SK-N-SH (cell line): ENCODE results near the gene PRRC2B. TPM values are rescaled to one million over a fixed set of nuclear protein-coding genes. Genes with fewer than 3 reads are reported as not detected.

Experiments used
- CTCF ChIA-PET: fragments of 300-600, 350-600 bp; formaldehyde crosslinking; extraction: SDS; loops from one replicate; lab custom pipeline; 2021; lab: Yijun Ruan, JAX
- POLR2A ChIA-PET: fragments of 350-600 bp; sonication (Branson Sonifier 250); formaldehyde crosslinking; extraction: SDS; loops from one replicate; lab custom pipeline; 2020; ENCODE audit warnings: antibody characterized with exemption, inconsistent platforms; lab: Yijun Ruan, JAX
- DNase-seq: peaks from one replicate; pipeline ENCODE4 v3.0.0; 2012
- H2AFZ ChIP-seq: fragments of 200-600 bp; sonication (generic); 2 replicates; pipeline ENCODE4 v1.8.1; 2016; ENCODE audit warnings: antibody characterized with exemption, mild to moderate bottlenecking, low read depth
- H3F3A ChIP-seq: fragments of 200-600 bp; sonication (generic); replicated peaks from 2 replicates; pipeline ENCODE3; 2016; ENCODE audit warnings: antibody characterized with exemption, mild to moderate bottlenecking; ENCODE audit not compliant: insufficient read depth
- H3K27ac ChIP-seq, 2 experiments: fragments of 200-500 bp in 1 of 2; fragments of 200-600 bp in 1 of 2; sonication (Bioruptor generic) in 1 of 2; sonication (generic), shearing (Covaris generic) in 1 of 2; 2 replicates each; pipeline versions ENCODE4 v1.5.1 to v1.6.1; 2014 to 2016; ENCODE audit warnings: low read depth in 2 of 2, inconsistent platforms in 1 of 2, low read length in 1 of 2, mild to moderate bottlenecking in 1 of 2, mixed read lengths in 1 of 2
- H3K27me3 ChIP-seq: fragments of 200-600 bp; sonication (generic), shearing (Covaris generic); 2 replicates; pipeline ENCODE4 v1.6.1; 2016; ENCODE audit warnings: mixed run types; ENCODE audit not compliant: insufficient read depth
- H3K36me3 ChIP-seq, 2 experiments: fragments of 200-500 bp in 1 of 2; fragments of 200-600 bp in 1 of 2; sonication (Bioruptor generic) in 1 of 2; sonication (generic) in 1 of 2; replicated peaks in 1 of 2; 2 replicates each; pipeline versions ENCODE3 to v1.5.1; 2014 to 2016; ENCODE audit warnings: low read length in 1 of 2, mild to moderate bottlenecking in 1 of 2; ENCODE audit not compliant: insufficient read depth in 2 of 2, control insufficient read depth in 1 of 2
- H3K4me1 ChIP-seq, 2 experiments: fragments of 200-500 bp in 1 of 2; fragments of 200-600 bp in 1 of 2; sonication (Bioruptor generic) in 1 of 2; sonication (generic), shearing (Covaris generic) in 1 of 2; 2 replicates each; pipeline versions ENCODE4 v1.5.1 to v1.6.1; 2014 to 2016; ENCODE audit warnings: low read depth in 1 of 2, low read length in 1 of 2, mixed run types in 1 of 2; ENCODE audit not compliant: insufficient read depth in 2 of 2, control insufficient read depth in 1 of 2
- H3K4me2 ChIP-seq: fragments of 200-600 bp; sonication (generic), shearing (Covaris generic); 2 replicates; pipeline ENCODE4 v1.6.1; 2017; ENCODE audit warnings: mixed run types
- H3K4me3 ChIP-seq, 2 experiments: fragments of 200-500 bp in 1 of 2; fragments of 200-600 bp in 1 of 2; sonication (Bioruptor generic) in 1 of 2; sonication (generic), shearing (Covaris generic) in 1 of 2; 2 replicates each; pipeline versions ENCODE4 v1.5.1 to v1.8.1; 2014 to 2016; ENCODE audit warnings: low read depth in 2 of 2, inconsistent platforms in 1 of 2, low read length in 1 of 2, mild to moderate bottlenecking in 1 of 2, mixed read lengths in 1 of 2, moderate library complexity in 1 of 2
- H3K79me2 ChIP-seq: fragments of 200-600 bp; sonication (generic); 2 replicates; pipeline ENCODE4 v1.8.1; 2017; ENCODE audit warnings: mild to moderate bottlenecking; ENCODE audit not compliant: insufficient read depth
- H3K9ac ChIP-seq: fragments of 200-600 bp; sonication (generic); 2 replicates; pipeline ENCODE4 v1.6.1; 2017; ENCODE audit warnings: mixed run types
- H3K9me2 ChIP-seq: fragments of 200-600 bp; sonication (generic); 2 replicates; pipeline ENCODE4 v1.6.1; 2017; ENCODE audit warnings: mixed run types
- H3K9me3 ChIP-seq: fragments of 200-600 bp; sonication (generic); 2 replicates; pipeline ENCODE4 v1.6.1; 2017; ENCODE audit warnings: mixed run types, mild to moderate bottlenecking, moderate library complexity
- H4K20me1 ChIP-seq: fragments of 200-600 bp; sonication (generic); 2 replicates; pipeline ENCODE4 v1.6.1; 2017; ENCODE audit warnings: mild to moderate bottlenecking, mixed run types; ENCODE audit not compliant: insufficient read depth
- FOXJ3 ChIP-seq: sonication (generic); formaldehyde crosslinking; IDR thresholded peaks from 2 replicates; pipeline ENCODE4 v1.5.1; 2020; ENCODE audit warnings: mild to moderate bottlenecking, missing genetic modification reagents
- FOXM1 ChIP-seq: IDR thresholded peaks from 2 replicates; pipeline ENCODE4 v1.4.0; 2012; ENCODE audit warnings: low read depth, mild to moderate bottlenecking
- GABPA ChIP-seq: IDR thresholded peaks from 2 replicates; pipeline ENCODE4 v1.4.0; 2012; ENCODE audit warnings: low read depth, mild to moderate bottlenecking
- JUND ChIP-seq: IDR thresholded peaks from 2 replicates; pipeline ENCODE4 v1.4.0; 2012
- MAX ChIP-seq: IDR thresholded peaks from 2 replicates; pipeline ENCODE4 v1.4.0; 2012; ENCODE audit warnings: low read depth
- MEF2A ChIP-seq: IDR thresholded peaks from 2 replicates; pipeline ENCODE4 v1.4.0; 2012; ENCODE audit warnings: low read depth, borderline replicate concordance
- MXI1 ChIP-seq: IDR thresholded peaks from 2 replicates; pipeline ENCODE4 v1.6.1; 2012; ENCODE audit warnings: mild to moderate bottlenecking, low read depth, low read length, improper control_type of control experiment
- NFIC ChIP-seq: IDR thresholded peaks from 2 replicates; pipeline ENCODE4 v1.4.0; 2012; ENCODE audit warnings: borderline replicate concordance
- NRF1 ChIP-seq: IDR thresholded peaks from 2 replicates; pipeline ENCODE4 v1.6.1; 2012; ENCODE audit warnings: low read depth, mild to moderate bottlenecking, low read length
- POLR2AphosphoS5 ChIP-seq: IDR thresholded peaks from 2 replicates; pipeline ENCODE4 v1.6.1; 2012; ENCODE audit warnings: low read depth, low read length
- RAD21 ChIP-seq: IDR thresholded peaks from 2 replicates; pipeline ENCODE4 v1.6.1; 2012; ENCODE audit warnings: mild to moderate bottlenecking, low read length
- SIN3A ChIP-seq: IDR thresholded peaks from 2 replicates; pipeline ENCODE4 v1.6.1; 2012; ENCODE audit warnings: low read depth, mild to moderate bottlenecking, low read length, moderate library complexity, borderline replicate concordance
- SMC3 ChIP-seq: IDR thresholded peaks from 2 replicates; pipeline ENCODE4 v1.6.1; 2012; ENCODE audit warnings: low read depth, low read length, improper control_type of control experiment
- TEAD4 ChIP-seq: IDR thresholded peaks from 2 replicates; pipeline ENCODE4 v1.4.0; 2012; ENCODE audit warnings: mild to moderate bottlenecking, borderline replicate concordance; ENCODE audit not compliant: insufficient read depth
- USF2 ChIP-seq: fragments of 150-350 bp; IDR thresholded peaks from 2 replicates; pipeline ENCODE4 v1.6.1; 2017; ENCODE audit warnings: antibody characterized with exemption, low read length, low read depth, borderline replicate concordance
- ZBTB33 ChIP-seq: IDR thresholded peaks from 2 replicates; pipeline ENCODE4 v1.4.0; 2012; ENCODE audit warnings: low read depth, borderline replicate concordance
- WGBS: methylation state at CpG from one replicate; pipeline ENCODE4 v1.1.6; 2017; ENCODE audit warnings: low lambda C conversion rate; 5-methylcytosine and 5-hydroxymethylcytosine counted together
- polyA plus RNA-seq, 3 experiments: library from polyadenylated mRNA; depleted of rRNA; stranded (reverse); fragments of >200 nt; gene quantifications; 2 replicates each; pipeline ENCODE4 v1.2.3, GENCODE V29; 2012
- TF ChIP-seq, protein P1 (sequence below): fragments of 200-600 bp; sonication (generic); IDR thresholded peaks from 2 replicates; pipeline ENCODE4 v1.6.1; 2017; ENCODE audit warnings: antibody characterized with exemption, mild to moderate bottlenecking, moderate library complexity
- TF ChIP-seq, protein P2 (sequence below): IDR thresholded peaks from 2 replicates; pipeline ENCODE4 v1.6.1; 2012; ENCODE audit warnings: mild to moderate bottlenecking, low read depth, low read length, moderate library complexity
- TF ChIP-seq, protein P3 (sequence below): fragments of 150-350 bp; IDR thresholded peaks from 2 replicates; pipeline ENCODE4 v1.6.1; 2016; ENCODE audit warnings: mild to moderate bottlenecking, low read depth, low read length

The PRRC2B gene
- polyA plus RNA-seq, 1 of the 3 experiments (the other 2 are of a cell fraction): 26.3 TPM

DNA sequence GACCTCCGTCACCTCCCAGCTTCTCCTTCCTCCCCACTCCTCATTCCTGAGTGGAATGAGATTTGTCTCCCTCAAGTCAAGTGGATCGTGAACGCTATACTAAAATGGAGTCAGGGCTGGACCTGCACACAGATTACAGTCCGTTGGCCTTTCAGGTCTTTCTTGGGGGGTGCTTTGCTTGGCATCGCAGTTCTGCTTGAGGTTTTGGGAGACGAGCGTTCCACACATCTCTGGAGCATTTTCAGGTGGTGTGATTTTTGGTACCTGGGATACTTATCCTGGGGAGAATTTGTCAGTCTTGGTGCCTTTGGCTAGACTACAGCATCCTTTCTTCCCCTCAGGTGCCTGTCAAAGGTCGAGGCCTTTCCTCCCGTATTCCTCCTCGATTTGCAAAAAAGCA is 85.0 kb downstream of the PRRC2B start (continued):
- TF ChIP-seq, protein P1, sequence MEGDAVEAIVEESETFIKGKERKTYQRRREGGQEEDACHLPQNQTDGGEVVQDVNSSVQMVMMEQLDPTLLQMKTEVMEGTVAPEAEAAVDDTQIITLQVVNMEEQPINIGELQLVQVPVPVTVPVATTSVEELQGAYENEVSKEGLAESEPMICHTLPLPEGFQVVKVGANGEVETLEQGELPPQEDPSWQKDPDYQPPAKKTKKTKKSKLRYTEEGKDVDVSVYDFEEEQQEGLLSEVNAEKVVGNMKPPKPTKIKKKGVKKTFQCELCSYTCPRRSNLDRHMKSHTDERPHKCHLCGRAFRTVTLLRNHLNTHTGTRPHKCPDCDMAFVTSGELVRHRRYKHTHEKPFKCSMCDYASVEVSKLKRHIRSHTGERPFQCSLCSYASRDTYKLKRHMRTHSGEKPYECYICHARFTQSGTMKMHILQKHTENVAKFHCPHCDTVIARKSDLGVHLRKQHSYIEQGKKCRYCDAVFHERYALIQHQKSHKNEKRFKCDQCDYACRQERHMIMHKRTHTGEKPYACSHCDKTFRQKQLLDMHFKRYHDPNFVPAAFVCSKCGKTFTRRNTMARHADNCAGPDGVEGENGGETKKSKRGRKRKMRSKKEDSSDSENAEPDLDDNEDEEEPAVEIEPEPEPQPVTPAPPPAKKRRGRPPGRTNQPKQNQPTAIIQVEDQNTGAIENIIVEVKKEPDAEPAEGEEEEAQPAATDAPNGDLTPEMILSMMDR: no peak
- no peak for TF ChIP-seq SIN3A

GRCh38 chr9:131480258-131480657 is 86.4 kb downstream of the PRRC2B start:
- POLR2A ChIA-PET: interaction anchor here (0.6 kb wide), 1 partner anchor 142 kb away, joined by 3 read pairs; no protein-coding TSS in a partner anchor
- 100% methylated on average over 1 of the region's 1 CpG for WGBS
- H3K27me3 ChIP-seq: no peaks in the 10 kb centered on the region
- TF ChIP-seq MXI1: no peak
- no peak for TF ChIP-seq FOXJ3 (CRISPR knock-in tag)
- TF ChIP-seq JUND: no peak
- TF ChIP-seq USF2: no peak
- no peak for TF ChIP-seq FOXM1
- TF ChIP-seq MAX: no peak
- no peak for TF ChIP-seq NRF1
- no peak for TF ChIP-seq ZBTB33
- no peak for TF ChIP-seq POLR2AphosphoS5
- no peak for TF ChIP-seq MEF2A
- TF ChIP-seq, protein P1: no peak
- no peak for TF ChIP-seq SMC3
- TF ChIP-seq GABPA: no peak
- no peak for TF ChIP-seq NFIC
- TF ChIP-seq, protein P2, sequence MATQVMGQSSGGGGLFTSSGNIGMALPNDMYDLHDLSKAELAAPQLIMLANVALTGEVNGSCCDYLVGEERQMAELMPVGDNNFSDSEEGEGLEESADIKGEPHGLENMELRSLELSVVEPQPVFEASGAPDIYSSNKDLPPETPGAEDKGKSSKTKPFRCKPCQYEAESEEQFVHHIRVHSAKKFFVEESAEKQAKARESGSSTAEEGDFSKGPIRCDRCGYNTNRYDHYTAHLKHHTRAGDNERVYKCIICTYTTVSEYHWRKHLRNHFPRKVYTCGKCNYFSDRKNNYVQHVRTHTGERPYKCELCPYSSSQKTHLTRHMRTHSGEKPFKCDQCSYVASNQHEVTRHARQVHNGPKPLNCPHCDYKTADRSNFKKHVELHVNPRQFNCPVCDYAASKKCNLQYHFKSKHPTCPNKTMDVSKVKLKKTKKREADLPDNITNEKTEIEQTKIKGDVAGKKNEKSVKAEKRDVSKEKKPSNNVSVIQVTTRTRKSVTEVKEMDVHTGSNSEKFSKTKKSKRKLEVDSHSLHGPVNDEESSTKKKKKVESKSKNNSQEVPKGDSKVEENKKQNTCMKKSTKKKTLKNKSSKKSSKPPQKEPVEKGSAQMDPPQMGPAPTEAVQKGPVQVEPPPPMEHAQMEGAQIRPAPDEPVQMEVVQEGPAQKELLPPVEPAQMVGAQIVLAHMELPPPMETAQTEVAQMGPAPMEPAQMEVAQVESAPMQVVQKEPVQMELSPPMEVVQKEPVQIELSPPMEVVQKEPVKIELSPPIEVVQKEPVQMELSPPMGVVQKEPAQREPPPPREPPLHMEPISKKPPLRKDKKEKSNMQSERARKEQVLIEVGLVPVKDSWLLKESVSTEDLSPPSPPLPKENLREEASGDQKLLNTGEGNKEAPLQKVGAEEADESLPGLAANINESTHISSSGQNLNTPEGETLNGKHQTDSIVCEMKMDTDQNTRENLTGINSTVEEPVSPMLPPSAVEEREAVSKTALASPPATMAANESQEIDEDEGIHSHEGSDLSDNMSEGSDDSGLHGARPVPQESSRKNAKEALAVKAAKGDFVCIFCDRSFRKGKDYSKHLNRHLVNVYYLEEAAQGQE: no peak
- TF ChIP-seq TEAD4: no peak
- no peak for TF ChIP-seq RAD21
- TF ChIP-seq, protein P3, sequence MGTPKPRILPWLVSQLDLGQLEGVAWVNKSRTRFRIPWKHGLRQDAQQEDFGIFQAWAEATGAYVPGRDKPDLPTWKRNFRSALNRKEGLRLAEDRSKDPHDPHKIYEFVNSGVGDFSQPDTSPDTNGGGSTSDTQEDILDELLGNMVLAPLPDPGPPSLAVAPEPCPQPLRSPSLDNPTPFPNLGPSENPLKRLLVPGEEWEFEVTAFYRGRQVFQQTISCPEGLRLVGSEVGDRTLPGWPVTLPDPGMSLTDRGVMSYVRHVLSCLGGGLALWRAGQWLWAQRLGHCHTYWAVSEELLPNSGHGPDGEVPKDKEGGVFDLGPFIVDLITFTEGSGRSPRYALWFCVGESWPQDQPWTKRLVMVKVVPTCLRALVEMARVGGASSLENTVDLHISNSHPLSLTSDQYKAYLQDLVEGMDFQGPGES: no peak

More at GRCh38 chr9:131480258-131480657, 86.4 kb downstream of the PRRC2B start:
- Histone ChIP-seq H3K4me2 (no peak overlapping the region), H3K79me2 (peaks cover 21% of the 10 kb centered on the region), H2AFZ (no peak overlapping the region), H3K4me3 (no peak overlapping the region), H3K9ac (no peak overlapping the region), H3K4me1 (no peaks in the 10 kb centered on the region; a peak in 1 of 4 replicates), H3K36me3 (peaks cover 60 to 94% of the 10 kb centered on the region in 2 experiments), H3K9me3 (no peaks in the 10 kb centered on the region), H3K27ac (no peak overlapping the region), H3F3A (peaks cover 6% of the 10 kb centered on the region), H4K20me1 (peaks cover 34% of the 10 kb centered on the region), H3K9me2 (no peaks in the 10 kb centered on the region)
- CTCF ChIA-PET: interaction anchor here (1.0 to 6.0 kb wide), 9 partner anchors 13 to 260 kb away, joined by 3 to 50 read pairs (median 4); partner anchors contain the start of gene POMT1
- no peak for DNase-seq
